ENCODE results near the gene OAF.

OAF gene

DNA sequence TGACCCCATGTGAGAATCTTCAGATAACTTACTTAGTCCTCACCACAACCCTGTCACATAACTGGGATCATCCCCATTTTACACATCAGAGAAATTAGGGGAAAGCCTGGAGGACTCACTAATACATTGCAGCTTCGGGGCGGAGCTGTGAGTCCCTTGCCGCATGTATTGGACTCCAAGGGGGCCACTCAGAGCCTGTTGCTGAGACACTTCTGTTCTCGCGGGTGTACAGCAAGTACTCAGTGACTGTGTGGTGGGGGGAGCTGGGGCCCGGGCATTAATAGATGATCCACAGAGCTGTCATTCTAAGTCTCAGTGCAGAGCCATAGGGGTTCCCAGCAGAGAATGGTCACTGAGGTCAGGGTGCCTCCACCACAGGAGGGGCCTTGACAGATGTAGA, 13.5 kb downstream of the OAF start:
- no peak for DNase-seq (ENCODE audit: low read depth)

DNA sequence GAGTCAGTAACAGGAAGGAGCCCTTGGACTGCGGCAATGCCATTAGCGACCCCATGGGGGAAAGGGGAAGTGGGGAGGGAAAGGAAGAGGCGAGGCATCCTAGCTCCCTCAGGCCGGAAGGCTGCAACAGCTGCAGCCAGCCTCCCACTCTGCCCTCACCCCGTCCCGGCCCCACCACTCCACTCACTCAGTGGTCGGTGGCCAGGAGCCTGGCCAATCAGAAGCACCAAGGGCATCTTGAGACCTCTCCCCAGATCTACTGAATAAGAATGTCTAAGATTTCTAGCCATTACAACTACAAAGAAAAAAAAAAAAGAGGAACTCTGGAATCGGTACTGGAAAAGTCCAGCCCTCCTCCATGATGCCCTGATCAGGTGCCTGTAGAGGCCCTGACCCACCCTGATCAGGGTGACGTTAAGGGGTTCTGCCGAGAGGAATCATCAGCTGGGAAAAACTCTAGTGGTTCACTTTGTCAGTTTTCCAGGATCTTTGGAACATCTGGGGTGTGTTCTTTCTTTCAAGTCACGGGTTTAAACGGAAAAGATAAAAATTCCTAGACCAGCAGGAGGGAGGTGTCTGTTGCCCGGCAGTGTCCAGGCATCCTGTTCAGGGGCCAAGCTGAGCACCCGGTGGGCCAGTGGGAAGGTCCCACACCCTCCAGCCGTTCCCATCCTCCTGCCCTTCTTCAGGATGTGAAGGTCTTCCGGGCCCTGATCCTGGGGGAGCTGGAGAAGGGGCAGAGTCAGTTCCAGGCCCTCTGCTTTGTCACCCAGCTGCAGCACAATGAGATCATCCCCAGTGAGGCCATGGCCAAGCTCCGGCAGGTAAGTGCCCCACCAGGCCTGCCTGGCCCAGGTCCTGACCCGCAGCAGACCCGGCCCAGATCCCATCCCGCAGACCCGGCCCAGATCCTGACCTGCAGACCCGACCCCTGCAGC, 14.4 kb downstream of the OAF start:
- DNase-seq (ENCODE audit: low read depth) = no peak

DNA sequence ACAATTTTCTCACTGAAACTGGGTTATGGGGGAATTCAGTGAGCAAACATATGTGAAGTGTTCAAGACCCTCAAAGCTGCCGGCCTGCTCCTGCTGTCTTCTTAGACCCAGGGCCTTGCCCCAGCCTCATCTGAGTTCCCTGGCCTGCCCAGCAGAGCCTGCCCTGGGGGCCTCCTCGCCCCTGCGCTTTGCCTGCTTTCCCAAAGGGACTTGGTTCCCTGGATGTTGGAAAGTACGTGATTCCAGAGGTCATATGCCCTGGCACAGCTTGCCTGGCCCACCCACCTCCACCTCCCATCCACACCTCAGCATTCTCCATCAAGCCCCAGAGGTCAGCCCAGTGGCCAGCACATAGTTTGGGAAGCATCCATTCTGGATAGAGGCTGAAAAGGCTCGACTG, 15.4 kb downstream of the OAF start:
- no peak for DNase-seq (ENCODE audit: low read depth)

DNA sequence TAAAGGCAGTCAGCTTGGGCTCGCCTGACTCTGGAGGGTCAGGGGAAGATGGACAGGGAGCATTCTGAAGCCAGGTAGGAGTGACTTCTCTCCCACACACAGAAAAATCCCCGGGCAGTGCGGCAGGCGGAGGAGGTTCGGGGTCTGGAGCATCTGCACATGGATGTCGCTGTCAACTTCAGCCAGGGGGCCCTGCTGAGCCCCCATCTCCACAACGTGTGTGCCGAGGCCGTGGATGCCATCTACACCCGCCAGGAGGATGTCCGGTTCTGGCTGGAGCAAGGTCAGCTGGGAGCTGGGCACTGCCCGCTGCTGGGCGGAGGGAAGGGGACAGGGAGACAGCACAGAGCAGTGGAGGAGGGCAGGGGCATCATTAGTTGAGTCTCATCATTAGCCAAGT, 15.9 kb downstream of the OAF start:
- DNase-seq (ENCODE audit: low read depth) = no peak

DNA sequence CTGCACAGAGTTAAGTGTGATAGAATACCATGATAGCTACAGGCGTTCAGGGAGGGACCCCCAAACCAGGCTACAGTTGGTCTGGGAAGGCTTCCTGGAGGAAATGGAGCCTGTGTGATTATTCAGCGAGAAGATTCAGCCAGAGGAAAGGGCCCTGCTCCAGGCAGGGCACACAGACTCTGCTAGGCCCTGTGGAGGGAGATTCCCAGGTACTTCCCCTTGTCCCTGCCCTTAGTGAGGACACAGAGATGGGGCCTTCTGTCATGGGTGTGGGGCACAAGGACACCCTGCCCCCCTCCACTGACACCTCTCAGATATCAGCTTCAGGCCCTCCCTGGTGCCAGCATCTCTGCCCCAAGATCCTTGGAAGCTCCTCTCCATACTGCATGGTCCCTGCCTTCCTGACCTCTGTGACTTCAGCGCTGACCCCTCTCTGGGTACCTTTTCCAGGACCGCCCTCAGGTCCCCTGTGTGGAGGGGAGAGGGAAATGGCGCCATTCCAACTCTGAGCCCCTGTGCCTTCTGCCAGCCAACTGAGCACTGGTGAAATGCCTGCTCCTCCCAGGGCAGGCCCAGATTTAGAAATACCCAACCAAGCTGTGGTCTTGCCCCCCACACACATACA, 16.5 kb downstream of the OAF start:
- DNase-seq (ENCODE audit: low read depth) = no peak

DNA sequence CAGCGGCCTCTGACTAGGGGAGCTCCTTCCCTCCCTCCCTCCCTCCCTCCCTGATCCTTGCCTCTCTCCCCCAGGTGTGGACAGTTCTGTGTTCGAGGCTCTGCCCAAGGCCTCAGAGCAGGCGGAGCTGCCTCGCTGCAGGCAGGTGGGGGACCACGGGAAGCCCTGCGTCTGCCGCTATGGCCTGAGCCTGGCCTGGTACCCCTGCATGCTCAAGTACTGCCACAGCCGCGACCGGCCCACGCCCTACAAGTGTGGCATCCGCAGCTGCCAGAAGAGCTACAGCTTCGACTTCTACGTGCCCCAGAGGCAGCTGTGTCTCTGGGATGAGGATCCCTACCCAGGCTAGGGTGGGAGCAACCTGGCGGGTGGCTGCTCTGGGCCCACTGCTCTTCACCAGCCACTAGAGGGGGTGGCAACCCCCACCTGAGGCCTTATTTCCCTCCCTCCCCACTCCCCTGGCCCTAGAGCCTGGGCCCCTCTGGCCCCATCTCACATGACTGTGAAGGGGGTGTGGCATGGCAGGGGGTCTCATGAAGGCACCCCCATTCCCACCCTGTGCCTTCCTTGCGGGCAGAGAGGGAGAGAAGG, 18.1 kb downstream of the OAF start:
- no peak for DNase-seq (ENCODE audit: low read depth)

DNA sequence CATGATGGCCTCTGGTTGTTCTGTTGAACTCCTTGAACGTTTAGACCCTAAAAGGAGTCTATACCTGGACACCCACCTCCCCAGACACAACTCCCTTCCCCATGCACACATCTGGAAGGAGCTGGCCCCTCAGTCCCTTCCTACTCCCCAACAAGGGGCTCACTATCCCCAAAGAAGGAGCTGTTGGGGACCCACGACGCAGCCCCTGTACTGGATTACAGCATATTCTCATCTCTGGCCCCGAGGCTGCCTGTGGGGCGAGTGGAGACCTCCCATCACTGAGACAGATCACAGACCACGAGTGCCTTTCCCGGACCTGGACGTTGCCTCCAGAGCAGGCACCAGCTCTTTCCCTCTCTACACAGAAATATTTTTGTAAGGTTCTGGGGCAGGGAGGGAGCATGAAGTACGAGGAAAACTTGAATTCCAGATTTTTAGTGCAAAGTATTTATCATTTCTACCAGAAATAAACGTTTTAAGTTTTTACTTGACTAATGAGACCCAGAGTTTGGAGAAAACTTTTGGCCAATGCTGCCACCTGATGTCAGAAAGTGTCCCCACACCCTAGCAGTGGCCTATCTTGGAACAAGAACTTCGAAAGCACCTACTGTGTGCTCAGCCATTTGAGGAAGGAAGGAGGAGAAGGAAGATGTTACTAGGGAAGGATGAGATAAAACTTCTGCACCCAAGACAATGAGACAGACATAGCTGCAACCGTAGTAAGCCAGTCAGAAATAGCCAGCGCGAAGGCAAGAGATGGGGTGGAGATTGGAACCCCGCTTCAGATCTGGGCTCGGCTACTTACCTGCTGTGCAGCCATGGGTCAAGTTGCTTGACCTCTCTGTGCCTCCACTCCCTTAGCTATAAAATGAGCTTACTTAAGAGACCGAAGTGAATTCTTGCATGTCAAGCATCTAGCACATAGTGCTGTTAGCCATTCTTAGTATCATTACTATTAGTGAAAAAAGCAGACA, 18.9 kb downstream of the OAF start:
- DNase-seq (ENCODE audit: low read depth) = no peak

DNA sequence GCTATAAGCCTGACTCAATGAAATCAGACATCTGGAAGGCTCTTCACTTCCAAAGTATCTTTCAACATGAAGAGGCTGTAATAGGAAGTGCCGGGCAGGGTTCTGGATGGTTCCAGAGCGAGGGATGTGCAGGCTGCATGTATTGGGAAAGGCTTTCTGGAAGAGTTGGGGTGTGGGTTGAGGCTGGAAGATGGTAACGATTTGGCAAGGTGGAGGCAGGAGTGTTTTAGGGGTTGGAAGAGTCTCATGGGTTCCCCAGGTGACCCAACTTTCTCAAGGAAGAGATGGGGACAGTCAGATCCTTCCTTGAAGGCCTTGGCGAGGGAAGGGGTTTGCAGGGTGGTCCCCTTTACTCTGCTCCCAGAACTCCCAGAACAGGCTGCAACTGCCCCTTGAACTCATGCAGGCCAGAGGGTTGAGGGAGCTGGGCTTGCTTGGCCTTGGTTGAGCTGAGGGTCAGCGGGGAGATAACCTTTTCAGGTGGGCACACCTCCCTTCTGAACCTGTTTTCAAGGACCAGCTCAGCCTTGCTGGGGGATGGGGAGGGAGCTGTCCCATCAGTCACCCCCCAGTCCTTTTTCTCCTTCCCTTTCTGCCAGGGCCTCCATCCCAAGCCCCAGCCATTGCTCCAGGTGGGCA, 19.7 kb downstream of the OAF start:
- DNase-seq (ENCODE audit: low read depth) = no peak

DNA sequence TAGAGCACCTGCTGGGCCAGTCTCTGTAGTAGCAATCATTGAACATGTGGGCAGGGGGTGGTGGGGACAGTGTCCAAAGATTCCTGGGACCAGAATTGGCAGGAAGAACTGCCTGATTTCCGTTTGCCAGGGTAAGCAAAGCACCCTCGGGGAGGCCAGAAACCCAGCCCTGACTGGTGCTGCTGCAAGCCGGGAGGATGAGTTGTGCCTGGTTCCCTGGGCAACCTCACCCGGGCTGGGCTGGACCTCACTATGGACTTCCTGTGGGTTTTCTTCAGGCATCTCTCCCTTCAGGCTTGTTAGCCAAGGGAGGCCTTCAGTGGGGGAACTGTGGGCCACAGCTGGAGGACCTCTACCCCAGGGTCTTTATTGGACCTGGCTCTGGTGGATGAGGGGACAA, 21.1 kb downstream of the OAF start:
- no peak for DNase-seq (ENCODE audit: low read depth)

DNA sequence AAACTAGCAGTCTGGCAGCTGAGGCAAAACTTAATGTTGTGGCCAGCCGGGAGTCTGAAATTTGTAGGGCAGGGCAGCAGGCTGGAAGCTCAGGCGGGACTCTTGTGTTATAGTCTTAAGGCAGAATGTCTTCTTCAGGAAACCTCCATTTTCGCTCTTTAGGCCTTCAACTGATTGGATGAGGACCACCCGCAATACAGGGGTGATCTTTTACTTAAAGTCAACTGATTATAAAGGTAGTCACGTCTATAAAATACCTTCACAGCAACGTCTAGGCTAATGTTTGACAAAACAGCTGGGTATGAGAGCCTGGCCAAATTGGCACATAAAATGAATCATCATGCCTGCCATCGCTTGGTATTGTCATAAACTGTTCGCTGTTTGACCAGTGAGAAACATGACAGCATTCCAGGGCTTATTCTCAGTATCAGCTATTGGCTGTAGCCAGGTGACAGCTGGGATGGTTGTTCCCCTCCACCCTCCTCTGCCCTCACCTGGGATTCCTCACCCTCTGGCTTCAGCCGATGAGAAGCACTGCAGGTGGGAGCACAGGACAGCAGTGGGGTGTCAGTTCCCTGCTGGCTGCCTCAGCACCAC, 22.5 kb downstream of the OAF start:
- DNase-seq (ENCODE audit: low read depth) = no peak

DNA sequence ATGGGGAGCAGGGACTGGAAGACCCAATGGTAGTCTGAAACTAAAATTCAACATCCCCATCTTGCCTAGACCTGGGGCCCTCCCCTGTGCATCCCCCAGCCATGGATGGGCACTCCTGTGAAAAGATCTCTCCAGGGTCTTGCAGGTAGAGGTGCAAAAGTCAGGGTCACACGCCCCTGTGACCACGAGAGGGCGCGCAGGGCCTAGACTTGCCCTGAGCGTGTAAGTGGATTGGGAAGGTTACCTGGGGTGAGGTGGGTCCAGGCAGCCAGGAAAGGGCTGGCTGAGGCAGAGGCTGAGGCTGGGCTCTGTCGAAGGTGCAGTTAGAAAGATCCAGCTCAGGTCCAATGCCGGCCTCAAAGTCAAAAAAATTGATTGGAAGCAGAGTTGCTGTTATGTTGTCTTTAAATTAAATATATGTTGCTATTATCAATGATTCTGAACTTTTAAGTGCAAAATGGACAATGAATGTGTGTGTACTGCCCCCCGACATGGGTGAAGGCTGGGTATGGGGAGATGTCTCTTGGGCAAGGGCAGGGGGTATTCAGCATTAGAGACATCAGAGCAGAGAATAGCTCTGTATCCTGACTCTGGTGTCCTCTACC, 24.3 kb downstream of the OAF start:
- no peak for DNase-seq (ENCODE audit: low read depth)

DNA sequence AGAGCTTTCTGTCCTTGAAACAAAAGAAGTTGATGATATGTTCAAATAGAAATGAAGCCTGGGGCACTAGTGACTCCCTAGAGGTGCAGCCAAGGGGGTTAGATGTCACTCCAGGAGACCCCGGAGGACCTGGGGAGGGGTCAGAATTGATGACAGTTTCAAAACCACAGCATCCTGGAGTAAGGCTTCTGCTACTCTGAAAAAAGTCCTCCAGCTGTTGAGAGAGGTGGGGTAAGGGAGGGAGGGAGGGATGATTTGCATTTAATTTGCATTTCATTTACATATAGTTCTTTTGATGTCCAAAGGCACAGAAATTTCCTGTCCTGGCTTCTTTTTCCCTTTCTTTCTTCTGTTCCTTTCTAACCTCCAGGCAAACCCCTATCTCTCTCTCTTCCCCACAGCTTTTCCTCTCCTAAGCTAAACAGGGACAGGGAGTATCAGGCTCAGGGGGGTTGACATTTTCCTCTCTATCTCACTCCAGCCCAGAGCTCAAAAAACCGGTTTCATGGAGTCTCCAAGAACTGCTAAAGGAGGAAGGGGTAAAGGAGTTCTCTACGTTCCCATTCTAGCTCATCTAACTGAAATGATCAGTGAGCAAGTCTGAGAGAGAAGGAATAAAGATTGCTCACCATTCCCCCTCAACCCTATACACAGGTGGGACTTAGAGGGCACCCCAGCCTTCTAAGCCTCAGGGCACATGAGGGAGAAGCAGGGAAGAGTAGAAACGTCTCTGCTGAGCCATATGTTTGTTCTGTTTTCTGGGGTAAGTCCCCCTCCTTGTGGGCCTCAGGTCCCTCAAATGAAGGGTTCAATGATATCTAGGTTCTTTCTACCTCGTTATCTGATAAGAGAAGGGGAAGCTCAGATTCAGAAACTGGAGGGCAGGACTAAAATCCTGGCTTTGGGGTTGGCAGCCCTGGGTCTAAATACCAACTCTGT, 25.6 kb downstream of the OAF start:
- DNase-seq (ENCODE audit: low read depth) = no peak

DNA sequence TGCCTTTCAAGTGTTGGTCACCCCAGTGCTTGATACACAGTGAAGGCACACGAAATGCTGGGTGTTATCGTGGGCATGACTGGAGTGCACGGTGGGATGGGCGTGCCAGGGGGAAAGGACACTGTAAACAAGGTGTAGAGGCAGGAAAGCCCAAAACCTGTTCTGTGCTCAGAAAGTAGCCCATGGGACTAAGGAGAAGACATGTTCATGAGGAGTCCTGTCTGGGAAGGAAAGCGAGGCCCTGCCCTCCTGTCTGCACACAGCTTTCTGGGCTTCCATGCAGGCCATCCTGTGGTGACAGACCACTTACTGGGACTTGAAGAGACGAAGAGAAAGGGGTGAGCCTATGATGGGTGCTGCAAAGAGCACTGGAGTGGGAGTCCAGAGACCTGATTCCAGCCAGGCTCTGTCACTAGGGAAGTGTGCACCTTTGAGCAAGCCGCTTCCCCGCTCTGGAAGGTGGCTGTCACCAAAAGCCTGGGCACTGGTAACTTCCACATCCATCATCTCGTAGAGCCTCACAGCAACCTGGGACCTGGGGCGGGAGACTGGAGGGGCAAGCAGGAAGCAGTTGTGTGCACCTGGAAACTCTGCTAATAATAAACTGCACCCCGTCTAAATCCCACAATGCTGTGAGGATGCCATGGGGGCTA, 28.3 kb downstream of the OAF start:
- DNase-seq (ENCODE audit: low read depth) = no peak

DNA sequence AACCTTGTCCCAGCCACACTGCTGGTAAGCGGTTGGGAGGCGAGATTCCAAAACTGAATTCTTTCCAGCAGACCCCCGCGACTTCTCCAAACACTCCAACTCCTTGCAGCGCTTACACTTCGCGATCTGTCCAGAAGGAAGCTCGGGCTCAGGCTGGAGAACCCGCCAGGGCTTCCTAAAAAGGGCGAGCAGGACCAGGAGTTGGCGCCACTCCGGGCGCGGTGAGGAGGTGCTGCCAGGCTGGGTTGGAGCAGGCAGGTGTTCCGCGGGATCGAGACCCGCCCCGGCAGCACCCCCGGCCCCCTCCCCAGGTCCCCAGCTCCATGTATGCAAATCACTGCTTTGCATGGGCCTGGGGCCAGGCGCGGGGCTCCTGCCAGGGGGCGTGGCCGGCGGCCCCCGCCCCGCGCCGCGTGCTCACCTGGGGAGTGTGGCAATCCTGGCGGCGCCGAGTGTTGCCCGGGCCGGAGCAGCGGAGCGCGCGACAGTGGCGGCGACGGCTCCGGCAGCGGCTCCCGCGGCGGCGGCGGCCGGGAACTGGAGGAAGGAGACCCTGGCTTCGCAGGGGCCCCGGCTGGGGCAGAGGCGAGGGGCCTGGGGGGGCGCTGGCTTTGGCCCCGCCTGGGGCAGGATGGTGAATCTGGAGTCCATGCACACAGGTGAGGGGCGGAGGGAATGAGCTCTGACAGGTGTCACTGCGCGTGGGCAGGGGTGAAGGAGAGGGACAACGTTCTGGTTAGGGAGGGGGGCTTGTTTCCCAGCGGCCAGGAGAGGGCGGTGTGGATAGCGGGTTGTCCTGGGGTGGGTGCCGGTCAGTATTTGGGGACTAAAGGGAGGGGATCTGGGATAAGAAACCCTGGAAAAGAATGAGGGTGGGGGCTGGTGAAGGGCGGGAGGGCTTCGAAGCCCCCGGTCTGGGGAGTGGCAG, 29.1 kb downstream of the OAF start, which contains the start of gene POU2F3:
Gene POU2F3, plus strand, starts transcription at position 428 of the 928 bp plus-strand sequence. Its CDS starts 204 bp downstream, at position 632.
- no peak for DNase-seq (ENCODE audit: low read depth)

DNA sequence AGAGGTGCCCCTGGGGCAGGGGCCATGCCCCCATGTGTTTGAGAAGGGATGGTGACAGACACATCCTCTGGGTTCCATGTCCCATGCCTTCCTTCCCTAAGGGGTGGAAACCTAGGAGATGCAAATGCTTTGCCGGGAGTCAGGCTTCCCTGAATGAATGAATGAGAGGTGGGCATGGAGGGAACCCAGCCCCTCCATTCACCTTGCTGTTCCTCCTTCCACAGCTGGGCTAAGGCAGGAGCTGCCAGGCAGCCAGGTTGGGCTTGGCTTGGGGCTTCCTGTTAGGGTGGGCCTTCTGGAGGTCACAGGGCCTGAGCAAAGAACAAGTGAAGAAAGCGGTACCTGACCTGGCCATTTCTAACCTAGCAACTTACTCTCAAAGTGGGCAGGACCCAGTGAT, 30.0 kb downstream of the OAF start:
- no peak for DNase-seq (ENCODE audit: low read depth)

DNA sequence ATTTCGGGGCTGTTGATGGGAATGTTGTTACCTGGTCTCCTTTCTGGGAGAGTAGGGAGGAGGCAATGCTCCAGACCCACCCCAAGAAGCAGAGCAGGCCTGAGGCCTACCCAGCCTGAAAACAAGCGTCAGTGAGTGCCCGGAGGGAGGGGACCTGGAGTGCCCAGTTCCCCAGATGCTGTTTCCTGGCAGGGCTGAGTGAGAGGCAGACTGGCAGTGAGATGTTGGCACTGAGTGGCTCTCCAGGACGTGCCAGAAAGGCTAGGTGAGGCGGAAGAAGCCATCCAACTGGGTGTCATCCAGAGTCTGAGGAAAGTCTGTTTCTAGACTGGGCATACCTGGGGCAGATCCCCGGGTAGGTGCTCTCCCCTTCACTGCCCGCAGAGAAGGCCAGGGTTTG, 30.4 kb downstream of the OAF start:
- no peak for DNase-seq (ENCODE audit: low read depth)

DNA sequence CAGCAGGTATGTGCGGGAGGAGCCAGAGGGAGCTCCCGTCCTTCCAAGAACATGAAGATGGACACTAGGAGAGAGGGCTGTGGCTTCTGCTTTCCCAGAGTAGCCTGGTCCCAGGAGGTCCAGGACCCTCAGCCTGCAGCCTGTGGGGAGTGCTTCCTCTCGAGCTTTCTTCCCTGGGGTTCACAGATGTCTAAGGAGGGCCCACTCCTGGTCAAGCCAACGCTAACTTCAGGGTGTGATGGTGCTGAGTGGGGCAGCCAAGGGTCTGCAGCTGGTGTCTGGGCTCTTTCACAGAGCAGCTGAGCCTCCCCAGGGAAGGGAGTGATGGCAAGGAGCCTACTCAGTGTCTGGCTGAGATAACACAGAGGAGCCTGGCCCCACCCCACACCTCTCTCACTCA, 32.4 kb downstream of the OAF start:
- DNase-seq (ENCODE audit: low read depth) = no peak
